ENCODE measurements around the gene KRT222. TPM values are rescaled to one million over a fixed set of nuclear protein-coding genes. Genes with fewer than 3 reads are reported as not detected.

Gene KRT222
- total and polyA plus RNA-seq, 2 of the 13 experiments (the other 11 are each of a cell fraction or from before 2014, with no cell fraction given): not detected

DNA sequence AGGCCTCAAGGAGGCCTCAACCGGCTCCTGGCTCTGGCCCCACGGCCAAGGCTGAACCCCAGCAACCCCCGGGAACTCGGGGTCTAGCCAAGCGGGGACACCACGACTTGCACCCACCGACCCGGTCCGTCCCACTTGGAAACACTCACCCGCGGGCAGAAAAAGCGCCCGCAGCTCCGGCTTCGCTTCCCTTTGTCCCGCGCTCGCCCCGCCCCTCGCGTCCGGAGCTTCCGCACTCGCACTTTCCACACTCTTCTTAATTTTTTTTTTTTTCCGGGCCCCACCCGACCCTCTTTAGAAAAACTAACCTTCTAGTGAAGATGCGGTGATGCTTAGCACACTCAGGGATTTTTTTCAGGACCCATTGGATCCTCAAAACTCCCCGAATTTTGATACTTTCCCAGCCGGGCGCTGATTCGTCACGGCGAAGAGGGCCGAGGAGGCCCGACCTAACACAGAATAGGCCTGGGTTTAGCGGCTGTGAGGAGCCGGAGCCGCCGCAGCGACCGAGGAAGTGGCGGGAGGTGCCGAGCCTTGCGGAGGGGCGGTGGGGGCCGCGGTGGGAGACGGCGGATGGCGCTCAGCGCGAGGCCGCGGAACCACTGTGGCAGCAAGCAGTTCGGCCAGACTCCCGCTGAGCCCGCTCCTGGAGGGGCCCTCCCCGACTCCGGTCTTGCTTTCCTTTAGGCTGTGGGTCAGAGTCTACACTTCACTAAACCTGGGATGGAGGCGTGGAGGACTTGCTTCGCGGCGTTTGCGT lies 17.2 kb downstream of the KRT222 start, which contains the start of gene SMARCE1 (continued):
- TF ChIP-seq ZBTB49 (CRISPR knock-in tag; IDR thresholded peaks at IDR 0.05; ENCODE audit: borderline replicate concordance) (peak; percentile 75; the same call in 1 of the 2 replicates), ZHX1 (CRISPR knock-in tag; IDR thresholded peaks at IDR 0.05; ENCODE audit: low read depth) (peak; percentile 56; the same call in 1 of the 2 replicates), THYN1 (CRISPR knock-in tag; IDR thresholded peaks at IDR 0.05; ENCODE audit: borderline replicate concordance, low read depth) (no peak), SIN3B (IDR thresholded peaks at IDR 0.05; ENCODE audit: low read length) (no peak), ERF (CRISPR knock-in tag; IDR thresholded peaks at IDR 0.05) (peak; percentile 53), ATF1 (CRISPR knock-in tag; IDR thresholded peaks at IDR 0.05) (no peak), MEF2D (CRISPR knock-in tag; IDR thresholded peaks at IDR 0.05) (peak; percentile 15; the same call in 1 of the 2 replicates), IKZF5 (CRISPR knock-in tag; IDR thresholded peaks at IDR 0.05) (peak; percentile 50; the same call in 1 of the 2 replicates), CBX2 (IDR thresholded peaks at IDR 0.05; ENCODE audit: low read depth, low read length) (peak; percentile 60; the same call in 1 of the 2 replicates), CBX2 (CRISPR knock-in tag; IDR thresholded peaks at IDR 0.05; ENCODE audit: low read depth) (no peak), TOPORS (CRISPR knock-in tag; IDR thresholded peaks at IDR 0.05) (no peak), NFYC (CRISPR knock-in tag; IDR thresholded peaks at IDR 0.05) (no peak), ZNF484 (CRISPR knock-in tag; IDR thresholded peaks at IDR 0.05; ENCODE audit: borderline replicate concordance, low read depth) (peak; percentile 76; the same call in 1 of the 2 replicates), PHF20 (CRISPR knock-in tag; IDR thresholded peaks at IDR 0.05) (peak; percentile 54; the same call in 1 of the 2 replicates), ZSCAN12 (CRISPR knock-in tag; IDR thresholded peaks at IDR 0.05) (no peak; the same call in 1 of the 2 replicates), EHMT2 (IDR thresholded peaks at IDR 0.05; ENCODE audit: borderline replicate concordance, low read depth, low read length) (no peak; the same call in 1 of the 2 replicates), GATAD2A (CRISPR knock-in tag; IDR thresholded peaks at IDR 0.05) (no peak), ZNF607 (CRISPR knock-in tag; IDR thresholded peaks at IDR 0.05; ENCODE audit: borderline replicate concordance) (0 out of 2 replicates have a peak, but pooled peaks have one; percentile 13), IKZF1 (IDR thresholded peaks at IDR 0.05) (no peak), HNRNPUL1 (IDR thresholded peaks at IDR 0.05; ENCODE audit: low read depth, low read length) (no peak), NPAS2 (CRISPR knock-in tag; IDR thresholded peaks at IDR 0.05; ENCODE audit: borderline replicate concordance) (no peak)
- TF ChIP-seq, protein P1, sequence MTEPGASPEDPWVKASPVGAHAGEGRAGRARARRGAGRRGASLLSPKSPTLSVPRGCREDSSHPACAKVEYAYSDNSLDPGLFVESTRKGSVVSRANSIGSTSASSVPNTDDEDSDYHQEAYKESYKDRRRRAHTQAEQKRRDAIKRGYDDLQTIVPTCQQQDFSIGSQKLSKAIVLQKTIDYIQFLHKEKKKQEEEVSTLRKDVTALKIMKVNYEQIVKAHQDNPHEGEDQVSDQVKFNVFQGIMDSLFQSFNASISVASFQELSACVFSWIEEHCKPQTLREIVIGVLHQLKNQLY (CRISPR knock-in tag; IDR thresholded peaks at IDR 0.05): 0 out of 2 replicates have a peak, but pooled peaks have one; percentile 35
- TF ChIP-seq, protein P2, sequence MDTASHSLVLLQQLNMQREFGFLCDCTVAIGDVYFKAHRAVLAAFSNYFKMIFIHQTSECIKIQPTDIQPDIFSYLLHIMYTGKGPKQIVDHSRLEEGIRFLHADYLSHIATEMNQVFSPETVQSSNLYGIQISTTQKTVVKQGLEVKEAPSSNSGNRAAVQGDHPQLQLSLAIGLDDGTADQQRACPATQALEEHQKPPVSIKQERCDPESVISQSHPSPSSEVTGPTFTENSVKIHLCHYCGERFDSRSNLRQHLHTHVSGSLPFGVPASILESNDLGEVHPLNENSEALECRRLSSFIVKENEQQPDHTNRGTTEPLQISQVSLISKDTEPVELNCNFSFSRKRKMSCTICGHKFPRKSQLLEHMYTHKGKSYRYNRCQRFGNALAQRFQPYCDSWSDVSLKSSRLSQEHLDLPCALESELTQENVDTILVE (CRISPR knock-in tag; IDR thresholded peaks at IDR 0.05): peak; percentile 16; the same call in 1 of the 2 replicates

All from HepG2 (cell line).